Renal cortical epithelial cell (primary cell): ENCODE results near the gene SF3B5. TPM values are rescaled to one million over a fixed set of nuclear protein-coding genes. Genes with fewer than 3 reads are reported as not detected.
A peak's percentile ranks its signal among the peaks of the same experiment; 100 is the strongest.
"Not testable (repeated sequence)": the region's sequence is repeated elsewhere in the genome, so short reads cannot be mapped to it uniquely, and the experiment has no call there.

Experiments used
- DNase-seq: peaks from one replicate; pipeline ENCODE4 v3.0.0-alpha.2; 2011; ENCODE audit warnings: low read depth
- total RNA-seq: library from RNA; depleted of rRNA; stranded (reverse); fragments of >200 nt; gene quantifications from 2 replicates; pipeline ENCODE4 v1.2.3, GENCODE V29; 2014

SF3B5 gene
- total RNA-seq, 1 donor from 2014 or later, result 49.0 TPM

- DNase-seq, result no peak
Measured at GRCh38 chr6:144063744-144064401, 31.5 kb downstream of the SF3B5 start.

DNA sequence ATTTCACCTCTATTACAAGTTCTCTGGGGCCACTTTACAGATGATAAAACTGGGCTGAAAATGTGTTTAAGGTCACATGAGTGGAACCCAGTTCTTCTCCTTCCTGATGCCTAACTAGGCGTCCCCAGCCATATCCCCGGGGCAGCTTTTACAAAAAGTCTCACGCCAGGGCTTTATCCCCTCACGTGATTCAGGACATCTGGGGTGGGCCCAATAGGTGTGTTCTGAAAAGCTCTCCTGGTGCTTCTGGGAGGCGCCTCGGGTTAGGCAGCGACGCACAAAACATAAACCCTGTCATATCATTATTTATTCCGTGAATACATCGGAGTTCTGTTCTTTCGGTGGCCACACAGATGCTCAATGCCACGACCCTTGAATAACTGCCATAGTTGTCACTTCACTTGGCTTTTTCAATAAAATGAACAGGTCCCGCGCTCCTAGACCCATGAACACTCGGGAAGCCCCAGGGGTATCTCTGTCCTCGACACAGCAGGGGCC, 32.1 kb downstream of the SF3B5 start:
- no peak for DNase-seq

- no peak for DNase-seq
Measured at GRCh38 chr6:144062786-144063185, 32.6 kb downstream of the SF3B5 start.

GRCh38 chr6:144059139-144059538, 36.2 kb downstream of the SF3B5 start:
- DNase-seq, result no peak

GRCh38 chr6:144055121-144055931, 40.0 kb downstream of the SF3B5 start:
- peak; percentile 27 for DNase-seq

DNA sequence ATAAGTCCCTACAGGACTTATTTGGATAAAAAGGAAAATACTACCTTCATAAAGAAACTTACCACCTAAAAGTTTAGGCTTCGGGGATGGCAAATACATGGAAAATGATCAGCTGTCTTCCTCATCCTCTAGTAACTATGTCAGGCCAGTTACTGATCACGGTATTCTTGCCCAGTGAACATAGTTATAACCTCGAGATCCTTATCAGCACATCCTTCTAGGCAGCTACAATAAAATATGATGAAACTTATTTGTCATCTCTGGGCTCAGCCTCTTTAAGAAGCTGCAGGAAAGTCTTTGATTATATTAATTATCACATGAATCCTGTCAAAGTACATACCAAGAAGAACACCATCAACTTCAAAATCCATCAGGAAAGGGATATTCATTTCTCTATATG, 41.8 kb downstream of the SF3B5 start:
- no peak for DNase-seq

- DNase-seq, result no peak
Measured at GRCh38 chr6:144052488-144052887, 42.9 kb downstream of the SF3B5 start.

DNA sequence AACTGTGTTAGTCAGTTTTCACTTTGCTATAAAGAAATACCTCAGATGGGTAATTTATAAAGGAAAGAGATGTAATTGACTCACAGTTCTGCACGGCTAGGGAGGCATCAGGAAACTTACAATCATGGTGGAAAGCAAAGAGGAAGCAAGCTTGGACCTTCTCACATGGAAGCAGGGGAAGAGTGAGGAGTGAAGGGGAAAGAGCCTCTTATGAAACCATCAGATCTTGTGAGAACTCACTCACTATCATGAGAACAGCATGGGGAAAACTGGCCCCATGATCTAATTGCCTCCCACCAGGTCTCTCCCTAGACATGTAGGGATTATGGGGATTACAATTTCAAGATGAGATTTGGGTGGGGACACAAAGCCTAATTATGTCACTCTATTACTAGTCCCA, 46.0 kb downstream of the SF3B5 start:
- no peak for DNase-seq

GRCh38 chr6:144047688-144048087, 47.7 kb downstream of the SF3B5 start:
- DNase-seq, result no peak

DNA sequence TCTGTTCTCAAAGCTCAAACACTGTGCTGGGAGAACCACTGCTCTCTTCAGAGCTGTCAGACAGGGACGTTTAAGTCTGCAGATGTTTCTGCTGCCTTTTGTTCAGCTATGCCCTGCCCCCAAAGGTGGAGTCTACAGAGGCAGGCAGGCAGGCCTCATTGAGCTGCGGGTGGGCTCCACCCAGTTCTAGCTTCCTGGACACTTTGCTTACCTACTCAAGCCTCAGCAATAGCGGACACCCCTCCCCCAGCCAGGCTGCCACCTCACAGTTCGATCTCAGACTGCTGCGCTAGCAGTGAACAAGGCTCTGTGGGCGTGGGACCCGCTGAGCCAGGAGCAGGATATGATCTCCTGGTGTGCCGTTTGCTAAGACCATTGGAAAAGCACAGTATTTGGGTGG, 48.7 kb downstream of the SF3B5 start:
- DNase-seq, result not testable (repeated sequence)

DNA sequence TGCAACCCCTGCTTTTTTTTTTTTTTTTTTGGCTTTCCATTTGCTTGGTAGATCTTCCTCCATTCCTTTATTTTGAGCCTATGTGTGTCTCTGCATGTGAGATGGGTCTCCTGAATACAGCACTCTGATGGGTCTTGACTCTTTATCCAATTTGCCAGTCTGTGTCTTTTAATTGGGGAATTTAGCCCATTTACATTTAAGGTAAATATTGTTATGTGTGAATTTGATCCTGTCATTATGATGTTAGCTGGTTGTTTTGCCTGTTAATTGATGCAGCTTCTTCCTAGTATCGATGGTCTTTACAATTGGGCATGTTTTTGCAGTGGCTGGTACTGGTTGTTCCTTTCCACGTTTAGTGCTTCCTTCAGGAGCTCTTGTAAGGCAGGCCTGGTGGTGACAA, 50.4 kb downstream of the SF3B5 start:
- DNase-seq, result not testable (repeated sequence)

Other genes with a start within 250 kb of the SF3B5 start
- not detected in 2 replicates for gene ZC2HC1B, start 231.1 kb downstream of the SF3B5 start, total RNA-seq
- gene PLAGL1, start 87.3 kb downstream of the SF3B5 start, total RNA-seq, result 7.3 and 40.8 TPM in 2 replicates
- 0.75 and 2.4 TPM in 2 replicates for gene STX11, start 54.9 kb upstream of the SF3B5 start, total RNA-seq
- gene UTRN, start 189.8 kb upstream of the SF3B5 start, total RNA-seq, result 70.5 and 155 TPM in 2 replicates